Neural crest cell (in vitro differentiated cells): ENCODE data around the gene TBXAS1. TPM values are rescaled to one million over a fixed set of nuclear protein-coding genes. Genes with fewer than 3 reads are reported as not detected.

Source experiments
- DNase-seq: peaks from one replicate; pipeline ENCODE4 v3.0.0; 2021; ENCODE audit warnings: low read depth, mixed read lengths, low spot score
- H3K27ac Mint-ChIP-seq: one replicate; pipeline ENCODE4 v1.8.0; 2021; ENCODE audit warnings: mild to moderate bottlenecking, mixed read lengths; ENCODE audit not compliant: unreplicated experiment
- H3K27me3 Mint-ChIP-seq: 2 replicates; pipeline ENCODE4 v1.8.0; 2021; ENCODE audit warnings: low read depth, mild to moderate bottlenecking, mixed read lengths
- H3K36me3 Mint-ChIP-seq: 2 replicates; pipeline ENCODE4 v1.8.0; 2021; ENCODE audit warnings: low read depth, mild to moderate bottlenecking, mixed read lengths
- H3K4me1 Mint-ChIP-seq: 2 replicates; pipeline ENCODE4 v1.8.0; 2021; ENCODE audit warnings: mixed read lengths
- H3K4me3 Mint-ChIP-seq: one replicate; pipeline ENCODE4 v1.8.0; 2021; ENCODE audit warnings: mild to moderate bottlenecking, mixed read lengths
- H3K9me3 Mint-ChIP-seq: 2 replicates; pipeline ENCODE4 v1.8.0; 2021; ENCODE audit warnings: mixed read lengths
- total RNA-seq: library from RNA; stranded (reverse); gene quantifications from 2 replicates; pipeline ENCODE4 v1.2.1, GENCODE V29; 2021
- TF ChIP-seq, protein P1 (sequence below): fragments of 200-600 bp; sonication (generic); conservative IDR thresholded peaks from 2 replicates; pipeline ENCODE4 v1.5.0; 2021; ENCODE audit warnings: antibody characterized with exemption, mild to moderate bottlenecking

TBXAS1 gene
- total RNA-seq, 1 donor from 2014 or later: 5.7 TPM

DNA sequence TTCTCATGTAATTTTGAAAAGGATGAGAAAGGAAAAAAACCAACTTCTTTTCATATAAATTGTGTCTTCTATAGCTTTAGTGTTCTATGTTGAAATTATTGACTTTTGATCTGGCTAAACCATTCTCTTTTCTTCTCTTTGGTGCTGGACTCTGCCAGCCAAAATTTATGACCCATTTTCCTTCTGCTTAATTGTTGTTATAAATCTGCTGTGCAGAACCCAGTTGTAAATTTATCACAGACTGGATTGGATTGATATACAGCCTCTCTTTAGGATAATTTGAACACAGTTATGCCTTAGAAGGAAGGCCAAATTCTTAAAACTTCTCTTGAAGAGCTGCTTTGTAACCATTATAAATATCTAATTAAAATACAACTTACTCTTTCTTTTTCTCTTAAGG is 139.9 kb downstream of the TBXAS1 start:
- Mint-ChIP-seq H3K9me3 (no peaks in the 10 kb centered on the region), H3K27ac (no peak overlapping the region), H3K27me3 (no peaks in the 10 kb centered on the region), H3K36me3 (no peaks in the 10 kb centered on the region), H3K4me3 (no peak overlapping the region), H3K4me1 (peaks cover 42% of the 10 kb centered on the region)
- no peak for DNase-seq
- TF ChIP-seq, protein P1, sequence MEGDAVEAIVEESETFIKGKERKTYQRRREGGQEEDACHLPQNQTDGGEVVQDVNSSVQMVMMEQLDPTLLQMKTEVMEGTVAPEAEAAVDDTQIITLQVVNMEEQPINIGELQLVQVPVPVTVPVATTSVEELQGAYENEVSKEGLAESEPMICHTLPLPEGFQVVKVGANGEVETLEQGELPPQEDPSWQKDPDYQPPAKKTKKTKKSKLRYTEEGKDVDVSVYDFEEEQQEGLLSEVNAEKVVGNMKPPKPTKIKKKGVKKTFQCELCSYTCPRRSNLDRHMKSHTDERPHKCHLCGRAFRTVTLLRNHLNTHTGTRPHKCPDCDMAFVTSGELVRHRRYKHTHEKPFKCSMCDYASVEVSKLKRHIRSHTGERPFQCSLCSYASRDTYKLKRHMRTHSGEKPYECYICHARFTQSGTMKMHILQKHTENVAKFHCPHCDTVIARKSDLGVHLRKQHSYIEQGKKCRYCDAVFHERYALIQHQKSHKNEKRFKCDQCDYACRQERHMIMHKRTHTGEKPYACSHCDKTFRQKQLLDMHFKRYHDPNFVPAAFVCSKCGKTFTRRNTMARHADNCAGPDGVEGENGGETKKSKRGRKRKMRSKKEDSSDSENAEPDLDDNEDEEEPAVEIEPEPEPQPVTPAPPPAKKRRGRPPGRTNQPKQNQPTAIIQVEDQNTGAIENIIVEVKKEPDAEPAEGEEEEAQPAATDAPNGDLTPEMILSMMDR: no peak

DNA sequence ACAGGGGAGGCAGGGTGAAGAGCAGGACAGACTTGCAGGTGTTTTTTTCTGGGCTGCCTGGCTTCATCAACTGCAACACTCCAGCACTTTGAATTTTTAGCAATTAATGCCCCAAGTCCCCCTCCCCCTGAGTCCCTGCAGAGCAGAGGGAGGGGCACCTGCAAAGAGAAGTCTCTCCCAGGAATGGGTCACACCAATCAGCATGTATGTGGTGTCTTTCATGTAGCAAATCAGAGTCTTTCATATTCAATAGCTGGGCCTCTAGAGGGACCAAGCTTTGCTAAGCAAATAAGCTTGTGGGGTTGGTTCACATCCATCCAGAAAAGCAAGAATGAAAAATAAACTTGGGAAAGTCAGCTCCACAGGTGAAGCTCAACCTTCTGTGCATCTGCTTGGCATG is 143.0 kb downstream of the TBXAS1 start:
- Mint-ChIP-seq H3K27me3 (no peaks in the 10 kb centered on the region), H3K4me1 (peaks cover 41% of the 10 kb centered on the region), H3K27ac (no peak overlapping the region), H3K9me3 (no peaks in the 10 kb centered on the region), H3K4me3 (no peak overlapping the region), H3K36me3 (no peaks in the 10 kb centered on the region)
- DNase-seq: no peak
- TF ChIP-seq, protein P1: no peak

DNA sequence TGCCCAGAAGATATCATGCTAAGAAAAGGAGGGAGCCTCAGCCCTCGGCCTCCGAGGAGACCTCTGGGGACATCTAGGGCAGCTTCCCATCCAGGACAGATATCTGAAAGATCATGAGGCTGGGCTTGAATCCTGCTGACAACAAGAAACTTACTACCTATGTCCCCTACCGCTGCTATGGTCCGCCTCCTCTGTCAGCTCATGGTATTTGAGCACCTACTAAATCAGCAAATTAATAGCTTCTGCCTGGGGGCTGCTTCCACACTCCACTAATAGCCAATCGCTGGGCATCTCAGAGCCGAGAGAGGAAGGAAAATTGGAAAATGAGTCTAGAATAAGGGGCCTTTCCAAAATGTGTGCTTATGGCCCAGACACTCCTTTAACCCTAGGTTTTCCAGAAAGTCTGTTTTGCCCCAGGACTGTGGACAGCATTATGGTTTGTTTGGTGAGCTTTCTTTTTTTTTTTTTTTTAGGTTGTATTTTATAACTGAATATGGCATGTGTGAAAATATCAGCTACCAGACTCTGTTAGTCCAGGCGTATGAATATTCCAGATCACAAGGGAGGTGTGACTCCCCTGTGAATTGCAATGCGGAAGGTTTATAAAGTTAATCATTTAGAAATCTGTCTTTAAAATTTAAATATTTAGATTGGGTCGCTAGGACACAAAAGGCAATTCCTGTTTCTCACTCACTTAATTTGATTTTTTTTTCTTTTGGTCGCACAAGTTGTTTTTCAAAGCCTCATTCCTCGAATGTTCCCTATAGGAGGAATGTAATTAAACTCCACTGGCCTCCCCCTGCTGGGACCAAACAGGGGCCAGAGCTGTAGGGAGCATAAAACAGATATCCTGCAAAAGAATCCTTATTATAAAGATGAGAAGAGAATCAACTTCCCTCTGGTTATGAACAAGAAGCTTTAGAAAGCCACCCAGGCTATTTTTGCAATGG is 144.3 kb downstream of the TBXAS1 start:
- peaks cover 34% of the 10 kb centered on the region for H3K4me1 Mint-ChIP-seq
- H3K4me3 Mint-ChIP-seq: no peak overlapping the region
- TF ChIP-seq, protein P1: no peak
- H3K36me3 Mint-ChIP-seq: no peaks in the 10 kb centered on the region
- no peaks in the 10 kb centered on the region for H3K9me3 Mint-ChIP-seq
- no peaks in the 10 kb centered on the region for H3K27me3 Mint-ChIP-seq
- no peak for DNase-seq
- peak overlapping the region; percentile 44 for H3K27ac Mint-ChIP-seq

DNA sequence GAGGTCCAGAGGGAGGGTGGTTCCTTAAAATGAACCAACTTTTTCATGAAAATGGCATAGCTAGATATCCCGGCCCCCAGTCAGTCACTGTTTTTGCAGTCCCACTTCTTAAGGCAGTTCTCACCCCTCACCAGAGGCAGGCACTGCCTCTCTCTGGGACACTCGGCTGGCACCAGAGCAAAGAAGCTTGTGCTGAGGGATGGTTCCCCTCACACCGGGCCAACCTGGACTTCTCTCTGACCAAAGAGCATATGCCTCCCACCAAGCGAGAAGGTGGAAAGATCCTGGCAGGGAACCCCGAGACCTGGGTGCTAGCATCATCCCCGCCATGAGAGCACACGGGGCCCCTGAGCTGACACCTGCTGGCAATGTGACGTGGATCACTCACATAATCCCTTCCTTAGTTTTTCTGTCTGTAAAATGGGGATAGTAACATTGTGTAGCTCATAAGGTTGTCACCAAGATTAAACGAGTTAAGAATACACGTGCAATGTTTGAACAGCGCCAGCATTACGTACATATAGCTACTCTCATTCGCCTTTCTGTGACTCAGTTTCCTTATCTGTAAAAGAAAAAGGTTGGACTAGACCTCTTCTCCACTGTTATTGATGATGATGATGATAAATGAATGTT is 145.2 kb downstream of the TBXAS1 start:
- no peaks in the 10 kb centered on the region for H3K9me3 Mint-ChIP-seq
- H3K4me3 Mint-ChIP-seq: no peak overlapping the region
- no peaks in the 10 kb centered on the region for H3K27me3 Mint-ChIP-seq
- no peak overlapping the region for H3K27ac Mint-ChIP-seq
- peaks cover 25% of the 10 kb centered on the region for H3K4me1 Mint-ChIP-seq
- DNase-seq: no peak
- TF ChIP-seq, protein P1: no peak
- H3K36me3 Mint-ChIP-seq: no peaks in the 10 kb centered on the region

DNA sequence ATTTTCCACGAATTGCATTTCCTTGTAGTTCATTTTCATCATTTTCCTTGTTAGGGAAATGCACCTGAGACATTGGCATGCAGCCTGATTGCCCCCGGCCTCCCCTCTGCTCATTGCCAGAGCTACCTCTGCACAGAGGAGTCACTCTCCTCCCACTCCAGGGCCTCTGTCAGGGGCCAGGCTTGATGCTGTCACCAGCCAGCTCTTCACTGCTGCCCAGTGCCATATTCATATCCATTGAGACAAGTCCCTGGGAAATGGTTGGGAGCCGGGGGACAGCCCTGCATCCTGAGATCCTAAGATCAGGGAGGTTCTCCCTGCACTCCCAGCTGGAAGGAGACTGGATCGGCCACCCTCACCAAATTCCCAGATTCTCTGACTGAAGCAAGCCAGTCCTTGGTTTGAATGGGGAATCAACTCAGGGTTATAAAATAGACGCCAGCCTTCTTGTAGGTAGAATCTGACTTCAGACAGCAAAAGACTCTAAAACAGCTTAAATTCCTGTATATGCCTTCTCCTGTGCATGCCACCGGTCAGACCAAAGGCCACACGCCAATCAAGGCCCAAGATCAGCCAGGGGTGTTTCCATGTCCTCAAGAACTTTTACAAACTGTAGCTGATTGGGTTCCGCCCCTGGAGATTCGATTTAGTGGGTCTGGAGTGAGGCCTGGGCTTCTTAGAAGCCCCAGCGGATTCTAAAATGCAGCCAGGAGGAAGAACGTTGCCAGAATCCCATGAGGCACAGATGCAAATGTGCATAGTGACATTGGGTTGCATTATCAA is 147.2 kb downstream of the TBXAS1 start:
- H3K4me1 Mint-ChIP-seq: peaks cover 18% of the 10 kb centered on the region
- no peak for DNase-seq

More for the DNA sequence above, 147.2 kb downstream of the TBXAS1 start:
- Mint-ChIP-seq H3K4me3 (no peak overlapping the region), H3K36me3 (no peaks in the 10 kb centered on the region), H3K9me3 (no peaks in the 10 kb centered on the region), H3K27me3 (no peaks in the 10 kb centered on the region), H3K27ac (no peak overlapping the region)
- TF ChIP-seq, protein P1: no peak
